Hematopoietic multipotent progenitor cell (in vitro differentiated cells): ENCODE measurements around the gene CD63. TPM values are rescaled to one million over a fixed set of nuclear protein-coding genes. Genes with fewer than 3 reads are reported as not detected.

Experiments
- DNase-seq, 3 donors: peaks; one replicate each; pipeline ENCODE4 v3.0.0-alpha.2; 2011 to 2015; ENCODE audit warnings: low read depth in 2 of 3, low spot score in 2 of 3
- total RNA-seq: library from RNA; depleted of rRNA; stranded (reverse); fragments of >200 nt; gene quantifications from one replicate; pipeline ENCODE4 v1.2.3, GENCODE V29; 2012

Gene CD63
- total RNA-seq, 1 donor: 251 TPM

DNA sequence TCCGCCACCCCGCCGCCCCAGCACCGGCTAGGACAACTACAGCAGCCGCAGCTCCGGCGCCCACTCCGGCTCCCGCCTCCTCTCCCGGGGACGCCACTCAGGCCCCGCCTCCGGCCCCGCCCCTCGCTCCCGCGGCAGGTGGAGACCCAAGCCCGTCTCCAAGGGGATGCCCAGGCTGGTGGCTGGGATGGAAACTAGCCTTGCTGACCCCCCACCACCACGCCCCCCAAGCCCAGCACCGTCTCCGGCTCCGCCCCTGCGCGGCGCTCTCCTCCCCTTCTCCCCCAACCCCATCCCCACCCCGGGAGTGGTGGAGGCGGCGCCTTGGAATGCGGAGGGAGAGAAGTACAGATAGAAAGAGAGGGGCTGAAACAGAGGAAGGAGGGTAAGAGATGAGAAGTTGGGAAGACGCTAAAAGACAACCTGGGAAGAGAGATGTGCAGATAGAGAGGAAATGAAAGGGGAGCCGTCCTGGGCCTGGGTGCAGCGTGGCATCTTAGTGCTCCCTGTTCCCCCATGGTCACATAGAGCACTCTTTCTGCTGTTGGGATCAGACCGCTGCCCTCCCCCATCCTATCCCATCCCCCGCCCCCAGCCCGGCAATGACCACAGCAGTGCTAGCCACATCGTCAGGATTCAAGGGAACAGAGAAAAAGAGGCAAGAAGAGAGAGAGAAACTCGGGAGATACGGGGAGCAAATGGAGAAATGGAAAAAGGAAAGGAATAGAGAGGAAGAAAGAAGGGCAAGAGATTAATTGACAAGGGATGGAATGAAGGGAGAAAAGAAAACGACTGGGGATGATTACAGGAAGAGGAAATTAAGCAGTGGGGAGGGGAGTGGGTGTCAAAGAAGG lies 20.7 kb downstream of the CD63 start, which contains the start of gene ITGA7:
Gene ITGA7, minus strand, starts transcription at position 64 of the 854 bp plus-strand sequence. CDS start 222 bp downstream, outside the sequence.
- DNase-seq: no peak

DNA sequence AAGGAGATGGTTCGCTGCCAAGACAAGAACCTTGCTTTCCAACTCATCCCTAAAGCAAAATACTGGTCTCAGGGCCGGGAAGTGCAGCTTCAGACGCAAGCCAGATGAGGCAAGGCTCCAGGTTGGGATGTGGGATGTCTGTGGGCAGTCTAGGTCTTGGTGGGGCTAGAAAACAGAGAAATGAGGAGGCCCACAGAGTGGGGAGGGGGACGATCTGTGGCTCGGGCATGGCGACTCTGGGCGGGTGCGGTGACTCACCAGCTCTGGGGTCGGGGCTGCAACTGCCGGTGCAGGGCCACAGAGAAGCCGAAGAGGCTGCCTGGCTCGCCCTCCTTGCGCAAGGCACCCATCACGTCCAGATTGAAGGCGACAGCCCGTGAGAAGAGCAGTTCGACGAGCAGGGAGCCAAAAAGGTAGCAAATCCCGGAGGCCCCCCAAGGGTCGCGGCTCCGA lies 21.6 kb downstream of the CD63 start:
- peak in 1 of 3 donors; percentile 30 for DNase-seq

DNA sequence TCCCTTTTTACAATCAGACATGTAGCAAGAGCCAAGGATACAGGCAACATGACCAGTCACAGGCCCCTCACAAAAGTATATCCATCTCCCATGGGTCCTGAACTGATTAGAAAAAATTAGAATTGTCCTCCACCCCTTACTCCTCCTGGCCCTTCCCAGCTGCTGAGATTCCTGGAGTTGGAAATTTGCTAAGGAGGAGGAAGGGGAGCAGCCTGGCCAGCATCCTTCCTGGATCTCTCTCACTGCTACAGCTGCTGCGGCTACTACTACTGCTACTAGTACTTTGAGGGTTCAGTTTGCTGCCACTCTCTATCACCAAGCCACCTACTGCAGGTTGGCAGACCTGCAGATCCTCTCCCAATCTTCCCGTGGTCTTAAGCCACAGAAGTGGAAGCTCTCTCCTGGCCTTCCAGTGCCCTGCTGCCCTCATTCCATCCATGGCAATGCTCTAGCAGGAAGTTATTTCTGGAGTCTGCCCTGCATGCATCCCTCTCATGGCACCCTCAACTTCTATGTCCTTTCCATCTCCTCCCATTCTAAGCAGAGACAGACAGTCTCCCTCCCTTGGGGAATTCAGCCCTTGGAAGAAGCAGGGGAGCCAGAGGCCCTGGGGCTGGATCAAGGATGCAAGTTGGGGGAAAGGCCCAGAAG lies 22.1 kb downstream of the CD63 start:
- DNase-seq: no peak

DNA sequence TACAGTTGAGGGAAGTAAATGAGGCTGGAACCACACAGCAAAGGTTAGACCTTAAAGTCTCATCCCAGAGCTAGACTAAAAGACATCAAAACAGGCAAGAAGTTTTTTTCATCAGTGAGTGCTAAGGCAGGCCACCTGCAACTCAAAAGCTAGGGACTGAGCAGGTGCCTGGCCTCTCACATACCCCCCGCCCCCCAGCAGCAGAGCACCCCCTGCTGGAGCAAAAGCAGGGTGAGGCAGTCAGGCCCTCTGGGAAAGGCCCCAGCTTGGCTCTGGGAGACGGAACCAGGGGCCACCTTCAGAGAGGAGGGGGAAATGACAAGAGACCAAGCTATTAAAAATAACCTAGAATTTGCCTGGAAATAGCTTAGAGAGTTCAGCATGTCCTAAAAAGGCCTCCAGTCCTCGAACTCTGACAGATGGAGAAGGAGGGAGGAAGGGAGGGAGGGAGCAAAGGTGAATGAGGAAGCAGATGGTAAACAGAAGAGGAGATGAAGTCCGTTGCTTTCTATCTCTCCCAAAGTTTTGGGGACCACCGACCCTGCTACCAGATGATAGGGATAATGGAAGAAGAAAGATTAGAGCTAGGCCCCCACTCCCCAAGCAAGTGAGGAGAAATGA lies 22.9 kb downstream of the CD63 start:
- DNase-seq: peak in 1 of 3 donors; percentile 40

DNA sequence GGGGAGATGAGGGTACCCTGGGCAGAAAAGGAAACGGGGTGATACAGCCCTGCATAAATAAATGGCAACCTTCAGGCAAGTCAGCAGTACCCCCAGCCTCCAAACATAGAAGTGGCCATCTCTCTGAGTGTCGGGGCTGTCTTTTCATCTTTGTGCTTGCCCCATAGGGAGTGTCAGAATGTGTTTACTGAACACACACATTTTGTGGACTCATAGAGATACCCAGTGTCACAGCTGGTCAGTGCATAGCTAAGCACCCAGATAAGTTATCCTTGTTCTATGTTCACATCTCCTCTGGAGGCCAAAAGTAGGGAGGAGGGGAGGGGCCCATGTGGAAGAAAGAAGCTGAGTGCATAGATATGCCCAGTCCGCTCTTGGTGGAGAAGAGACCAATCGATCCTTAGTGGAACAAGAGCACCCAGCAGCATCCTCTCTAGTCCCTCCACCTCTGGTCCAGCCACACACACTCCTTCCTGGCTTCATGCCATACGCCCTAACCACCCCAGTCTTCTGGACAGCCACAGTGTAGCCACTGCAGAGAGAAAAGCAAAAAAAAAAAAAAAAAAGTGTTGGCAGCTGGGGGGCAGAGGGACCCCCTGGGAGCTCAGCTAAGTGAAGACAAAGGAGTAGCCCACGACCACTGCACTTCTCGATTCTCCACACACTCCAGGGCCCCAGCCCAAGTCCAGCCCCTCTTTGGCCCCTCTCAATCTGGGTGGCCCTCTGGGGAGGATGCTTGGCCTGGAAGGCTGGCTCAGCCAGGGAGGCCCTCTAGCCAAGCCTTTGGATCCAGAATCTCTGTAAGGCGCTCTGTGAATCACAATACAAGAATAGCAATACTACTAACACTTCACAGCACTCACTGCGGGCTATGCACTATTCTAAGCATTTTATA lies 23.7 kb downstream of the CD63 start:
- DNase-seq: no peak

DNA sequence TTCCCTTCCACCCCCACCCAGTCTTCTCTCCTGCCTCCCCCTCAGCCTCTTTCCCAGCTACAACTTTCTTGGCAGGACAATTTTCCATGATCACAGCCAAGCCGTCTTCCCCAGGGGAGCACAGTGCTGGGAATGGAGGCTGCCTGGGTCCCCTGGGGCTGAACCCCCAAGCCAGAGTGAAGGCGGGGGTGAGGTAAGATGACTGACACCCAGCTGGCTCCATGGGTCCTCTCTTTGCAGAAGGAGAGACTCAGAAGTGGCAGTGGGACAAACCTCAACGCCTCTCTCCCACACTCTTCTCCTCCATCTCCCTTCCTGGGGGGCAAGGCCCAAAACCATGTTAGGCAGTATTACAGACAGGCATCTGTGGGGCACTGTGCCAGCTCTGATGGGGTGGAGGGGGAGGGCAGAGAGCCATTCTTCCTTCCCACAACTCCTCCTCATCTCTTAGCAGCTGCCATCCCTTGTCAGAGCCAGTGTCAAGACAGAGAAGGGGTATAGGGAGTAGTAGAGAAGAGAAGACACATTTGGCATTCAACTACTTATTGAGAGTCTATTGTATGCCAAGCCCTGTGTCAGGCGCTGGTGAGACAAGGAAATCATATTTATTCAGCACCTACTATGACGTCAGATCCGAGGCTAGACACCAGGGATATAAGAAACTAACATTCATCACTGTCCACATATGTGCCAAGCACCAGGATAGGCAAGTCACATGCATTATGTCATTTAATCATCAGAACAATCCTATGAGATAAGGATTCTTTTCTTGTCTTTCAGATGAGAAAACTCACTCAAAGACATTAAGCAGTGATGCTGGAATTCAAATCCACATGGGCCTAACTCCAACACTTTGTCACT lies 24.7 kb downstream of the CD63 start:
- no peak for DNase-seq

DNA sequence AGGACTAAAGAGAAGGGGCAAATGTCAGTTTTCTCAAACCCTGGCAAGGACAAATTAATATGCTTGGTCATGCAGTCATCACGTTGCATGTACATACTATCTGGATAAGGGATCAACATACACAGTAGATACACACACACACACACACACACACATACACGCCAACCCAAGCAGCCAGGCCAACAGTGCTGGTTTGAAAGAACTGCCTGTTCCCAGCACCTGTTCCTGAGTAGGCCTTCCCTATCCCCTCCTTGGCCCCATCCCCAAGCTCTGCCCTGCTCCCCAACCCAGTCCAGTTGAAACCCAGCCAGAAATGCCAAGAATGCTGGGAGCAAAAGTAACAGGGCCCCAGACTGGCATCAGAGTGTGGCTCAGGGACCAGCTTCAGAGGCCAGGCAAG lies 25.5 kb downstream of the CD63 start:
- DNase-seq: no peak

DNA sequence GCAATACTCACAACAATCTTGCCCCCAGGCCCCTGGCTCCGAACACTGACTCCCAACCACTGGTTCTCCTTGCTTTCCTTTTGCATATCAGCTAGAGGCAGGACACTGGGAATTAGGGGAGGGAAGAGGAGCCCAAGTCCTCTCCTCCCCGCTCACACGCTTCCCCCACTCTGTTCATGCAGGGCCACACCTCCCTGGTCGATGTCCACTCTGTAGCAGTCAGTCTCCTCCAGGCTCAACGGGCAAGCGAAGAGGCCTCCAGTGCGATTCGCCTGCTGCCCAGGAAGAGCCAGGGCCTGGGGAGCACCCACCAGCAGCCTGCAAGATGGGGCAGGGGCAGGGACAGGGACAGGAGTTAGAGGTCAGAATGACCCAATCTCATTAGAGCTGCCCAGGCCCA lies 25.9 kb downstream of the CD63 start:
- DNase-seq: no peak

DNA sequence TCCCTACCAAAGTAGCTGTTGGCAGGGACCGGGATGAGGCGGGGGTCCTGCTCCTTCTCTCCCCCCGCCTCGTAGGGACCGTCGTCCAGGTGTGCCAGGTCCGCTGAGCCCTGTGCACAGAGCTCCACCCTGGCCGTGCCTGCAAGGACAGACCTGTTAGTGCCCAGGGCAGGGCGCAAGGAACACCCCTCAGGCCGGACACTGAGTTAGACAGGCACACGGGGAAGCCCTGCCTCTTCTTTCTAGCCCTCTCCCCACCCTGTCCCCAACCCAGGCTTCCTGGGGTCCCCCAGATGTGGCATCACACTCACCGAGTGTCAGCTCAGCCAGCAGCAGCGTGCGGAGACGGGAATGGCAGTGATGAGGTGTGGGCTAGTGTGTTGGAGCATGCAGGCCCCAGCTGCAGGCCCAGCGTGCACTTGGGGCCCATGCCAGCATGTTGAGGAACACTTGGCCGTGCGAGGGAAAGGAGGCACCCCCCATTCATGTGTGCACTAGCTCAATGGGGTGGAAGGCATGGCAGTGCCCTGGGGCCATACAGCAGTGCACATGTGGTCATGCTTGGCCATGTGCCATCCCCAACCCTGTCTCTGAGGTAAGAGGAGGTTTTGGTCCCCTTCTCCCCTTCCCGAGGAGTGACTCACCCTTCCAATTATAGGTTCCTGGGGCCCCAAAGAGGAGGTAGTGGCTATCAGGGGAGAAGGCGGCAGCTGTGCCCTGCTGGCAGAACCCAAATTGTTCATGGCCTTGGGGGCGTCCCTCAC lies 28.4 kb downstream of the CD63 start:
- DNase-seq: no peak

DNA sequence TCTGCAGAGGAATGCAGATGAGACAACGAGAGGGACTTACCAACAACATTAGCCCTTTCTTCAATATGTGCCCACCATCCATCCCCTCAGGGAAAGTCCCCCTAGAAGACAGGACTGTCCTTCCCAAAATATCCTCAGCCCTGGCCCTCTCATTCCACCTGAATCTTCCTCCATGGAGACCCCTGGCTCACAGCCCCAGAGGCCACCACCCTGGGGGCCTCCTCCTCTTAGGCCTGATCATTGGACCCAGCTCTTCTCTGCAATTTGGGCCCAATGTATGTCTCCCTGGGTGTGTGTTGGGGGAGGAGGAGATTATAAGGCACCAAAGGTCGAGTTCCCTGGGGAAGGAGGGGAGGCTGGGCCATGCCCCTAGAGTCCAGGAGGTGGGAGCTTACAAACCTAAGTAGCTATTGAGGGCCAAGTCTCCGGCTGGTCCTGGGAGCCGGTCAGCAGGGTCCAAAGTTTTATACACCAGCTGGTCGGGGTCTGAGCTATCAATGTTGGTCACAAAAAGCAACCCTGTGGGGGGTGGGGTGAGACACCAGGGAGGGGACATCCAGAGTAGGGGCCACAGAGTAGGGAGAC lies 29.2 kb downstream of the CD63 start:
- no peak for DNase-seq

DNA sequence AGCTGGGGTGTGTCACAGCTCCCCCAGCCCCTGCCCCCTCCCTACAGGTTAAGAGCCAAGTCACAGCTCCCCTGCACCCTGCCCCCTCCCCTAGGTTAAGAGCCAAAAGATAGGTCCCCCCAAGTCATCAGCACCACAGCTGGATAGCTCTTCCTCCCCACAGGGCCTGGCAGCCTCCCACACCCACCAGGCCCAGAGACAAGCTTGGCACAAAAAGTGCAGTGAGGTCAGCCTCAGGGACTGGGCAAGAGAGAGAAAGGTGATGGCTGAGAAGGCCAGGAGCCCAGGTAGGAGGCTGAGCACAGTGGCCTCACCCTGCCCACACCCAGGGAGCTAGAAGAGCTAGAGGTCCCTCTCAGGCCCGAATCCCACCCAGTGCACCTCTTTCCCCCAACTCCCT lies 29.8 kb downstream of the CD63 start:
- DNase-seq: no peak

DNA sequence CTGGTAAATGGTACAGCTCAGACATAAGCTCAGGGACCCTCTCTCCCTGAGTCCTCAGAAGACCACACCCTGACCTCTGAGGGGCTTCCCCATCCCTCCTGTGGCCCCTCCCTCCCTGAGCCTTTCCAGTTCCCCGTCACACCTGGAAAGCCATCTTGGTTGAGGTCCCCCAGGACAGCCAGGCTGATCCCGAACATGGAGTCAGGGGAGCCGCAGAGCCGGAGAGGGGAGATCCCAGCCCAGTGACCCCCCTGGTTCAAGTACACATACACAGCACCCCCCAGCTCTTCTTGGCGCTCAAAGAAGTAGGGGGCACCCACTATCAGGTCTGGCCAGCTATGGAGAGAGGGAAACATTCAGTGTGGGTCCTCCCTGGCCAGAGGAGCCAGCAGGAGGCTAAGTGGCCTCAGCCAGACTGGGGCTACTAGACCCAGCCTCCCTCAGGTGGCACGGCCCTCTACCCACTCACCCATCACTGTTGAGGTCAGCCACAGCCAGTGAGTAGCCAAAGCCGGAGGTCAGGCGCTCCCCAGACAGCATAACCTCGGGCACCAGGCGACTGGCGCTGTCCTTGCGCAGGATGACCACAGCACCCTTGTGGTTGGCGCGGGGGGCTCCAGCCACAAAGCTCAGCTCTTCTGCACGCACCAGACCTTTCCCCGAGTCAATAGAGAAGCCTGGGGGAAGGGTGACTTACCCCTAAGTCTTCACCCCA lies 30.4 kb downstream of the CD63 start:
- DNase-seq: no peak

DNA sequence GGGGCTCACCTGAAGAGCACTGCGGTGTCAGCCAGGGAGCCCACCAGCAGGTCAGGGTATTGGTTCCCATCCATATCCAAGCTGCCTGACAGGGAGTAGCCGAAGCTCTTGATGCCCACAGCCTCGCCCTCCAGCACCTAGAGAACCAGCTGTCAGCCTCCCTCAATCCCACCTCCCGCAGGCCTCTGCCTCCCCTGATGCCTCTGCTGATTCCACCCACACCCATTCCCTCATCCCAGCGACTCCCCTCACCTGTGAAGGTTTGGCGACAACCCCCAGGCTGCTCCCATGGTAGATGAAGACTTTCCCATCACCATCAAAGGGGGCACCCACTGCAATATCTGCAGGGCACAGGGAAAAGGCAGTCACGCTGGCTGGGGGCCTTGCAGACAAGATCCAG lies 31.1 kb downstream of the CD63 start:
- DNase-seq: no peak

DNA sequence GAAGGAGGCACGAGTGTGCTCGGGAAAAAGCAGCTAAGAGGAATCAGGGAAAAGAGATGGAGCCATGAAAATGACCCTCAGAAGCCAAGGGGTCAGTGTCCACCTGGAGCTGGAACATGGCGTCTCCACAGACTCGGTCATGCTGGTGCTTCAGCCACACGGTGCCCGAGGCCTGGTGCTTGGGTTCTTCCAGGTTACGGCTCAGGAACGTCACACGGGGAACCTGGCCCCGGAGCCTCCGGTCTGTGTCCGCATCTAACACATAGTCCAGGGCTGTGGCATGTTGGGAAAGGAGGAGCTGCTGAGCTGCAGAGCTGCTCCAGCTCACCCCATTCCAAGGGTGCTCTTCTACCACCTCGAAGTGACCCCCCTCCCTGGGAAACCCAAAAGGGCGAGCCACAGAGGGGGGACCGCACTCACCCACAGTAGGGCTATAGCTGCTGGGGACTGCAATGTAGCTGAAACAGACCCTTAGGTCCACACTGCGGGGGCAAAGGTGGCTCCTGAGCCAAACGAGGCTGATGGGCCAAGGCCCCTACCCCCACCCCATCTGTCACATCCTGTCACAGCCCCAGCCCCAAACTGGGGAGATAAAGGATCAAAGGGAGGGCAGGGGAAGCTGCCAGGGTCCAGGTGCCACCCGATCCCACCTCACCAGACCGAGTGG lies 31.9 kb downstream of the CD63 start:
- DNase-seq: no peak

DNA sequence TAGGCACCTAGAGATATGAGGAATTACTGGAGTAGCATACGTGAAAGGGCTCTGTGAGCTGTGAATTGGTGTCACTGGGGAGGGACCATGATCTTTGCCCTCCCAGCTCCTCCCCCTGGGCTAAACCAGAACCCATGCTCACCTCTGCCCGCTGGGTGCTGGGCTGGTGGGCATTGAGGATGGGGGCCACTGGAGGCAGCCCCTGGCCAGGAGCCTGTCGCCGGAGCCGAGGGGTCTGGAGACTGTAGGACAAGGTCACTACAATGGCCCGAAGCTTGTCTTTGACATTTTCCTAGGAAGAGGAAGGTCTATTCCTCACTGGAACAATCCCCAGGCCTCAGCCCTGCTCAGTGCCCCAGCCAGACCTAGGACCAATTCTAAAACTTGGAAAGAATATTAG lies 32.7 kb downstream of the CD63 start:
- no peak for DNase-seq

DNA sequence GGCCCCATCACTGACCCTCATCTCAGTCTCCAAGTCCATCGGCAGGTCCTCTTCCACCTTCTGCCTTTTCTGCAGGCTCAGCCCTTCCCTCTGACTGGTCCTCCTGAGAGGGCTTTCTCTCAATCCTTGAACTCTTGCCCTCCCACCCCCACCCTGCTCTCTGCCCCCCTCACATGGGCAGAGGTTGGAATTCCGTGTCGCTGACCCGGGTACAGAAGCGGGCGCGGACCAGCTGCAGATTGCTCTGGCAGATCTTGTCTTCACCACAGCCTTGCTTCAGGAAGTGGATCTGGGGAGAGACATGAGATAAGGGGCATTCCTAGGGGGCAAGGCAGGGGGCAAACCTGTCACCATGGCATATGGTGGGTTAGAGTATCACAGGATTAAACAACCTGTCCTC lies 33.5 kb downstream of the CD63 start:
- DNase-seq: no peak

DNA sequence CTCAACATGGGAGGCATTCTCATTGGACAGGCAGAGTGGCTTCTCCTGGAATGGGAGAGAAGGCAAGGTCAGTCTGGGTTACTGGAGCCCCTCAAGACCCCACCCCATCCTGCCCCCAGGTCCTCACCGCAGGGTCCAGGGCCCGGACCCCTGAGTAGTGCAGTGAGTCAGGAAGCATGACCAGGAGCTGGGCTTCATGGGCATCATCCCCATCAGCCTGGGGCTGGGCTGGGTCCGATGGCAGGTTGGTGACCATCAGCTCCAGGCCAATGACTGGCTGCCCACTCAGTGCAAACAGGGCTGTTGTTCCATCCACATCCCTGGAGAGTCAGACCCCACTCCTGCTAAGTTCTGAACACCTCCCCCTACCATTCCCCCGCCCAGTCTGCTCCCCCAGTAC lies 34.2 kb downstream of the CD63 start:
- DNase-seq: no peak

DNA sequence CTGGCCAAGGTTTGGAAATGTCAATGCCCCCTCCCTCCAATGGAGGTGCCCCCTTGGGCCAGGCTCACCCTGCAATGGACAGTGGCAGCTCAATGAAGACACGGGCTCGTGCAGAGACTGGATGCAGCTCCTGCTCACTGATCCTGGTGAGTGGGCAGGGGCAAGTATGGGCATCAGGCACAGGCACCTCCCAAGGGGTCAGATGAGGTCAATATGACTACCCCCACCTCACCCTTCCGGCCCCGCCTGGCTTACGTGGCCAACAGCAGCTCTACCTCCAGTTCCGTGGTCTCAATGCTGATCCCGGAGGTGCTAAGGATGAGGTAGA lies 34.7 kb downstream of the CD63 start:
- no peak for DNase-seq
